Neutrophil (primary cell): ENCODE results near the gene ASB13.
"Not testable (repeated sequence)": the region's sequence is repeated elsewhere in the genome, so short reads cannot be mapped to it uniquely, and the experiment has no call there.

Source experiments
- H3K27ac ChIP-seq: fragments of 200-600 bp; sonication (generic); 2 replicates; pipeline ENCODE4 v1.5.1; 2016; ENCODE audit warnings: mild to moderate bottlenecking, moderate library complexity
- H3K27me3 ChIP-seq: fragments of 200-600 bp; sonication (generic); 2 replicates; pipeline ENCODE4 v1.6.0; 2016; ENCODE audit warnings: mild to moderate bottlenecking
- H3K36me3 ChIP-seq: fragments of 200-600 bp; sonication (generic); 2 replicates; pipeline ENCODE4 v1.5.1; 2017
- H3K4me1 ChIP-seq, 2 experiments: fragments of 200-600 bp in 1 of 2; sonication (generic) in 1 of 2; 1 replicate in 1 of 2; 2 replicates in 1 of 2; pipeline versions ENCODE4 v1.5.1 to v1.6.1; 2013 to 2016; ENCODE audit warnings: low read depth in 1 of 2, low read length in 1 of 2, mild to moderate bottlenecking in 1 of 2, moderate library complexity in 1 of 2; ENCODE audit not compliant: control insufficient read depth in 1 of 2, insufficient read depth in 1 of 2
- H3K4me3 ChIP-seq, 2 experiments: fragments of 200-600 bp in 1 of 2; sonication (generic) in 1 of 2; 1 replicate in 1 of 2; 2 replicates in 1 of 2; pipeline ENCODE4 v1.5.1; 2013 to 2016; ENCODE audit warnings: low read depth in 1 of 2, low read length in 1 of 2, mild to moderate bottlenecking in 1 of 2, moderate library complexity in 1 of 2
- H3K9me3 ChIP-seq: fragments of 200-600 bp; sonication (generic); 2 replicates; pipeline ENCODE4 v1.5.1; 2016
- TF ChIP-seq, protein P1 (sequence below): fragments of 200-600 bp; sonication (generic); IDR thresholded peaks from 2 replicates; pipeline ENCODE4 v1.5.1; 2016; ENCODE audit warnings: antibody characterized with exemption

ASB13 gene

GRCh38 chr10:5625992-5626777 lies 40.2 kb downstream of the ASB13 start:
- TF ChIP-seq, protein P1, sequence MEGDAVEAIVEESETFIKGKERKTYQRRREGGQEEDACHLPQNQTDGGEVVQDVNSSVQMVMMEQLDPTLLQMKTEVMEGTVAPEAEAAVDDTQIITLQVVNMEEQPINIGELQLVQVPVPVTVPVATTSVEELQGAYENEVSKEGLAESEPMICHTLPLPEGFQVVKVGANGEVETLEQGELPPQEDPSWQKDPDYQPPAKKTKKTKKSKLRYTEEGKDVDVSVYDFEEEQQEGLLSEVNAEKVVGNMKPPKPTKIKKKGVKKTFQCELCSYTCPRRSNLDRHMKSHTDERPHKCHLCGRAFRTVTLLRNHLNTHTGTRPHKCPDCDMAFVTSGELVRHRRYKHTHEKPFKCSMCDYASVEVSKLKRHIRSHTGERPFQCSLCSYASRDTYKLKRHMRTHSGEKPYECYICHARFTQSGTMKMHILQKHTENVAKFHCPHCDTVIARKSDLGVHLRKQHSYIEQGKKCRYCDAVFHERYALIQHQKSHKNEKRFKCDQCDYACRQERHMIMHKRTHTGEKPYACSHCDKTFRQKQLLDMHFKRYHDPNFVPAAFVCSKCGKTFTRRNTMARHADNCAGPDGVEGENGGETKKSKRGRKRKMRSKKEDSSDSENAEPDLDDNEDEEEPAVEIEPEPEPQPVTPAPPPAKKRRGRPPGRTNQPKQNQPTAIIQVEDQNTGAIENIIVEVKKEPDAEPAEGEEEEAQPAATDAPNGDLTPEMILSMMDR = no peak
- no peaks in the 10 kb centered on the region for H3K36me3 ChIP-seq
- H3K4me1 ChIP-seq = peaks cover 0 to 5% of the 10 kb centered on the region in 2 experiments
- H3K9me3 ChIP-seq = no peaks in the 10 kb centered on the region
- no peak overlapping the region for H3K4me3 ChIP-seq
- no peak overlapping the region for H3K27ac ChIP-seq
- peaks cover 8% of the 10 kb centered on the region for H3K27me3 ChIP-seq

GRCh38 chr10:5624701-5625100 lies 41.7 kb downstream of the ASB13 start:
- Histone ChIP-seq H3K4me3 (no peak overlapping the region), H3K27me3 (peaks cover 8% of the 10 kb centered on the region)
- TF ChIP-seq, protein P1 = no peak

DNA sequence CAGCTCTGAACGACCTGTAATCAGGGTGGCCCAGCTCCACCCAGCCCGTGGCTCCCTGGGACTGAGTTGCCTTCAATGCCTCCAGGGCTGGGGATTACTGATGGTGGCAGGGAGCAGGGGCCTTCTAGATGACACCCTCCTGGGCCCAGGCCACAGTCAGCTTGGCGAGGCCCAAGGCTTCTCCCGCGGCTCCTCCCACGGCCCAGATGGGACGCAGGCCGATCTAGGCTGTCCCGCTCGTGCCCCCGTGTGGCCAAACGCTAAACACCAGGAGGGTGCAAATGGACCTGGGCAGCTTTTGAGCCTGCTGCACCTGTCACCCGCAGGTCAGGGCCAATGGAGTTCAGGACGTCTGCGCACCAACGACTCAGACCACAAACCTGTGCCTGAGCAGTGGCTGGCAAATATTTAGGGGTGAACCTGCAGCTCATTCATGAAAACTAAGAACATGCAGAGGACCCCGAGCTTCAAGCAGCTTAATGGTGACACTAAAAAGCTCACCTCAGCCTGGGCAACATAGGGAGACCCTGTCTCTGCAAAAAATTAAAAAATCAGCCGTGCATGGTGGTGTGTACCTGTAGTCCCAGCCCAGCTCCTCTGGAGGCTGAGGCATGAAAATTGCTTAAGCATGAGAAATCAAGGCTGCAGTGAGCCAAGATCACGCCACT lies 43.2 kb downstream of the ASB13 start:
- no peak overlapping the region for H3K27ac ChIP-seq
- H3K4me3 ChIP-seq = no peak overlapping the region
- no peaks in the 10 kb centered on the region for H3K9me3 ChIP-seq
- H3K4me1 ChIP-seq = peaks cover 0 to 5% of the 10 kb centered on the region in 2 experiments
- no peaks in the 10 kb centered on the region for H3K36me3 ChIP-seq
- TF ChIP-seq, protein P1 = peak; percentile 73
- H3K27me3 ChIP-seq = no peaks in the 10 kb centered on the region

More at GRCh38 chr10:5624701-5625100, 41.7 kb downstream of the ASB13 start:
- Histone ChIP-seq H3K9me3 (no peaks in the 10 kb centered on the region), H3K36me3 (no peaks in the 10 kb centered on the region), H3K27ac (no peak overlapping the region), H3K4me1 (peaks cover 0 to 5% of the 10 kb centered on the region in 2 experiments)

DNA sequence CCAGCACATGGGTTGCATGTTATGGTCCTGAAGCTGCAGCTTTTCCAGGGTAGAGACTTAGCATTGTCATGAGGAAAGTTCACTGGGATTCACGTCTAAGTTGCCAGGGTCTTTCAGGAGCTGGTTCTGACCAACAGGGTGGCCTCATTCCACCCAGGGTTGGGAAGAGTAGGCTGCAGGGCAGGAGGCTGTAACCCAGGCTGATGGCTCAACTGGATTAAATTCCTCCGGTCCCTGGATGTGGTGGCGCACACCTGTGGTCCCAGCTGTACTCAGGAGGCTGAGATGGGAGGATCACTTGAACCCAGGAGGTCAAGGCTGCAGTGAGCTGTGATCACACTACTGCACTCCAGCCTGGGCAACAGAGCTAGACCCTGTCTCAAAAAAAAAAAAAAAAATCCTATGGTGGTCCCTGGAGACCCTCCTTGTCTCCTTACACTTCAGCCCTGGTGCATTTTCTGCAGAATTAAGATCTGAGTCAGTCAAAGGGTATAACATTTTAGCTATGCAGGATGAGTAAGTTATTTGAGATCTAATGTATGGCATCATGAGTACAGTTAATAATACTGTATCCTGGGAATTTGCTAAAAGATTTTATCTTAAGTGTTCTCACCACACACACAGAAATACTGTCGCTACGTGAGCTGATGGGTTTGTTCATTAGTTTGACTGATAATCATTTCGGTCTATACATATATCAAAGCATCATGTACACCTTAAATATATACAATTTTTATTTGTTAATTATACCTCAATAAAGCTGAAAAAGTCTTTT lies 44.0 kb downstream of the ASB13 start:
- H3K4me1 ChIP-seq = peaks cover 0 to 5% of the 10 kb centered on the region in 2 experiments
- no peak overlapping the region for H3K4me3 ChIP-seq
- no peaks in the 10 kb centered on the region for H3K9me3 ChIP-seq
- H3K36me3 ChIP-seq = no peaks in the 10 kb centered on the region
- no peak overlapping the region for H3K27ac ChIP-seq
- TF ChIP-seq, protein P1 = no peak
- H3K27me3 ChIP-seq = no peaks in the 10 kb centered on the region

DNA sequence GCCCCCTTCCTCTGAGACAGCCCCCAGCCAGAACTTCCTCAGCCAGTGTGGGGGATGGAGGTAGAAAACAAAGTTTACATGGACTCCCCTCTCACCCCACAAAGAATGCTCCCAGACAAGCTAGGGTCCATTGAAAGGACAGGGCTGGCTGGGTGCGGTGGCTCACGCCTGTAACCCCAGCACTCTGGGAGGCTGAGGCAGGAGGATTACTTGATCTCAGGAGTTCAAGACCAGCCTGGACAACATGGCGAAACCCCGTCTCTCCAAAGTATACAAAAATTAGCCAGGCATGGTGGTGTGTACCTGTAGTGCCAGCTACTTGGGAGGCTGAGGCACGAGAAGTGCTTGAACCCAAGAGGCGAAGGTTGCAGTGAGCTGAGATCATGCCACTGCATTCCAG lies 45.0 kb downstream of the ASB13 start:
- H3K27me3 ChIP-seq, H3K4me1 ChIP-seq: not testable (repeated sequence)

More for the DNA sequence above, 45.0 kb downstream of the ASB13 start:
- H3K27ac ChIP-seq, H3K4me3 ChIP-seq, H3K36me3 ChIP-seq, H3K9me3 ChIP-seq: not testable (repeated sequence)
